HG02571 (cell line): ENCODE results near the gene DYNLRB2.

Source experiments
- ATAC-seq: cut with Tn5 transposase; IDR thresholded peaks from one replicate; pipeline ENCODE4 v1.9.1; 2021; ENCODE audit warnings: mild to moderate bottlenecking, moderate library complexity; ENCODE audit not compliant: unreplicated experiment

DYNLRB2 gene

DNA sequence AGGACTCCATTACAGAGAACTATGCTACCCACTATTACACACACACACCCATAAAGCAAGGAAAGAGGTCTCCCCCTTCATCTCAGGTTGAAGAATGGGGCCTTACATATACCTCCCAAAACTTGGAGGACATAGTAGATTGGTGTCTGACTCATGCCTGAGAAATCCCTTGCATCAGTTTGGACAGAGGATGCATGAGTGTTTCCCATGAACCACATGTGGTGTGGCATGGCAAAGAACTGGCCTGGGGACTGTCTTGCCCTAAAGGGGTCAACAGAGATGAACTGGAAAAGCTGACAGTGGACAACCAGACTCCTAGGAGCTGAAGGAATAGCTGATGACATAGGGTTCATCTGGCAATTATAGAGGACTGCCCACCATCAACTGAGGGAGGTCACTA is 54.0 kb downstream of the DYNLRB2 start:
- no peak for ATAC-seq

DNA sequence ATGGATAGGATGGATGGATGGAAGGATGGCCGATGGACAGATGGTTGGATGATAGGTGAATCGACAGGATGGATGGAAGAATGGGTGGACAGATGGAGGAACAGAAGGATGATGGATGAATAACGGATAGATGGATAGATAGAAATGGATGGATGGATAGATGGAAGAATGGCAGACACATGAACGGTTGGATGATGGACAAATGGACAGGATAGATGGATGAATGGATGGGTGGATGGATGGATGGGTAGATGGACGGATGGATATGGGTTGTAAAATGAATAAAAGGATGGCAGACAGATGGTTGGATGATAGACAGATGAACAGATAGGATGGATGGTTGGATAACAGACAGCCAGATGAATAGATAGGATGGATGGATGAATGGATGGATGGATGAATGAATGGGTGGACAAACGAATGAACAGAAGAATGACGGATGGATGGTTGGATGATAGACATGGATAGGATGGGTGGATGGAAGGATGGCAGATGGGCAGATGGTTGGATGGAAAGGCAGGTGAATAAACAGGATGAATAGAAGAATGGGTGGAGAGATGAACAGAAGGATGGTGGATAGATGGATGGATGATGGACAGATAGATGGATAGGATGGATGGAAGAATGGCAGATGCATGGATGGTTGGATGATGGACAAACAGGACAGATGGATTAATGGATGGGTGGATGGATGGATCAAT is 55.9 kb downstream of the DYNLRB2 start:
- ATAC-seq = no peak

DNA sequence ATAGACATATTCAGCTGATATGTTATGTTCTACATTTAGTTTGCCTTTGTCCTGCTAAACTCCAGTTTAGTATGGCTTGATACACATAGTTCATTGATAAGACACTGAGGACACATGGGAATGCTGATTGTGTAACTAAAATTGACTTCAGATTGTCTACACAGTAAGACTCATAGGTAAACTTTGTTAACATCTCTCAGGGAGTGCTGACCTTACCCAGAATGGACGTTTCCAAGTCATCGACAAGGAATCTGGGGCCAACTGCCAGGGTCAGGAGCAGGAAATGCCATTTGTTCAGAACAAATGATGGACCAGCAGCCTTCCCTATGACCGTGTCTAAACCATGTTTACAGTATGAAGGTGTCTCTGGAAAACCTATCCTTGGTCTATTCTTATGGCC is 58.7 kb downstream of the DYNLRB2 start:
- ATAC-seq = no peak
